Central memory CD8-positive, alpha-beta T cell (primary cell): ENCODE measurements around the gene MMAB.

Experiments
- ATAC-seq: fragments of 150-1000 bp; cut with Tn5 transposase; replicated peaks from 2 replicates; pipeline ENCODE4 v1.10.0; 2022; ENCODE audit warnings: mild to moderate bottlenecking, moderate FRiP score, moderate number of reproducible peaks; ENCODE audit not compliant: poor library complexity, severe bottlenecking; ENCODE audit errors: extremely low read depth
- DNase-seq, 2 donors: peaks; one replicate each; pipeline ENCODE4 v3.0.0; 2021; ENCODE audit warnings: low spot score in 2 of 2
- H3K27ac Mint-ChIP-seq: one replicate; pipeline ENCODE4 v1.8.0; 2022; ENCODE audit warnings: low read depth, mild to moderate bottlenecking, moderate library complexity, mixed read lengths
- H3K27me3 Mint-ChIP-seq: one replicate; pipeline ENCODE4 v1.8.0; 2022; ENCODE audit warnings: mixed read lengths
- H3K36me3 Mint-ChIP-seq: one replicate; pipeline ENCODE4 v1.8.0; 2022; ENCODE audit warnings: mild to moderate bottlenecking, moderate library complexity, mixed read lengths; ENCODE audit not compliant: insufficient read depth
- H3K4me1 Mint-ChIP-seq: one replicate; pipeline ENCODE4 v1.8.0; 2022; ENCODE audit warnings: mixed read lengths
- H3K4me3 Mint-ChIP-seq: one replicate; pipeline ENCODE4 v1.8.0; 2022; ENCODE audit warnings: mild to moderate bottlenecking, moderate library complexity, mixed read lengths
- H3K9me3 Mint-ChIP-seq: one replicate; pipeline ENCODE4 v1.8.0; 2022; ENCODE audit warnings: mixed read lengths

Gene MMAB

DNA sequence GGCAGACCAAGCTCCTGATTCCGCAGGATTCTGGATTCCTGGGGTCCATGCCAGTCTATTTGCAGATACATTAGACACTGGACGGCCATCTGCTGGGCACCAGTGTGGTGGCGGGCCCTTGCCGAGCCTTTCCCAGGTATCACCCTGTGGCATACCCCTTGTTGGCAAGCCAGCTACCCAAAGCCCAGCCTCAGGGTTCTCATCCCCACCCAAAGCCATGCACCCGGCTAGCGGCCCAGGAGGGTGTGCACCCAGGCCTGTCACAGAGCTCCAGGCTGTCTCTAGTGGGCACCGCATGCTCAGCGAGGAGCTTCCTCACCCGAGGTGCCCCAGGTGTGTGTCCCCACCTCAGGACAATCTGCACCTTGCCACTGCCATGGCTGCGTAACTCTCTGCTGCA is 13.7 kb downstream of the MMAB start:
- H3K36me3 Mint-ChIP-seq, result peaks cover 5% of the 10 kb centered on the region
- no peak for DNase-seq
- H3K27ac Mint-ChIP-seq, result no peak overlapping the region
- no peak for ATAC-seq
- H3K4me1 Mint-ChIP-seq, result no peaks in the 10 kb centered on the region
- H3K9me3 Mint-ChIP-seq, result no peaks in the 10 kb centered on the region
- no peak overlapping the region for H3K4me3 Mint-ChIP-seq
- no peaks in the 10 kb centered on the region for H3K27me3 Mint-ChIP-seq

DNA sequence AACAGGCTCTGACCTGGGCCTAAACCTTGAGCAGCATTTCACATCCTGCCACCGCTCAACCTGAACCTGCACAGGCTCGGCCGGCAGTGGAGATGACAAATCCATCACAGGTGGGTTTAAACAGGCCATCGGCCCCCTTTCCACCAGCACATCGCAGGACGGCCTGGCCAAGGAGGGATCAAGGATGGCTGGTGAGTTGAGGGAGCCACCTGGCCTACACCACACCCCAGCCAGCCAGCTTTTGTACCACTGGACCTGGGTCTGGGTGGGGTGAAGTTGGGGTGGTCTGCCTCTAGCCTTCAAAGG is 14.2 kb downstream of the MMAB start:
- no peak overlapping the region for H3K4me3 Mint-ChIP-seq
- no peaks in the 10 kb centered on the region for H3K4me1 Mint-ChIP-seq
- H3K9me3 Mint-ChIP-seq, result no peaks in the 10 kb centered on the region
- DNase-seq, result no peak
- no peak for ATAC-seq
- H3K27me3 Mint-ChIP-seq, result no peaks in the 10 kb centered on the region
- H3K36me3 Mint-ChIP-seq, result peaks cover 5% of the 10 kb centered on the region
- H3K27ac Mint-ChIP-seq, result no peak overlapping the region

GRCh38 chr12:109558374-109559199 is 14.7 kb downstream of the MMAB start:
- no peak overlapping the region for H3K27ac Mint-ChIP-seq
- H3K36me3 Mint-ChIP-seq, result peaks cover 3% of the 10 kb centered on the region
- no peak for DNase-seq
- H3K9me3 Mint-ChIP-seq, result no peaks in the 10 kb centered on the region
- H3K27me3 Mint-ChIP-seq, result no peaks in the 10 kb centered on the region
- no peak for ATAC-seq
- no peaks in the 10 kb centered on the region for H3K4me1 Mint-ChIP-seq
- H3K4me3 Mint-ChIP-seq, result no peak overlapping the region

GRCh38 chr12:109557805-109558204 is 15.5 kb downstream of the MMAB start:
- no peaks in the 10 kb centered on the region for H3K9me3 Mint-ChIP-seq
- H3K27me3 Mint-ChIP-seq, result no peaks in the 10 kb centered on the region
- no peak for ATAC-seq
- H3K27ac Mint-ChIP-seq, result no peak overlapping the region
- H3K4me3 Mint-ChIP-seq, result no peak overlapping the region
- peaks cover 2% of the 10 kb centered on the region for H3K36me3 Mint-ChIP-seq
- H3K4me1 Mint-ChIP-seq, result no peaks in the 10 kb centered on the region
- DNase-seq, result no peak

- ATAC-seq (no peak), DNase-seq (no peak)
- no peaks in the 10 kb centered on the region for H3K27me3 Mint-ChIP-seq
- H3K27ac Mint-ChIP-seq, result no peak overlapping the region
- H3K4me3 Mint-ChIP-seq, result no peak overlapping the region
- H3K9me3 Mint-ChIP-seq, result no peaks in the 10 kb centered on the region
- peaks cover 5% of the 10 kb centered on the region for H3K4me1 Mint-ChIP-seq
- H3K36me3 Mint-ChIP-seq, result peaks cover 2% of the 10 kb centered on the region
Observed at GRCh38 chr12:109557200-109557599, 16.1 kb downstream of the MMAB start.

DNA sequence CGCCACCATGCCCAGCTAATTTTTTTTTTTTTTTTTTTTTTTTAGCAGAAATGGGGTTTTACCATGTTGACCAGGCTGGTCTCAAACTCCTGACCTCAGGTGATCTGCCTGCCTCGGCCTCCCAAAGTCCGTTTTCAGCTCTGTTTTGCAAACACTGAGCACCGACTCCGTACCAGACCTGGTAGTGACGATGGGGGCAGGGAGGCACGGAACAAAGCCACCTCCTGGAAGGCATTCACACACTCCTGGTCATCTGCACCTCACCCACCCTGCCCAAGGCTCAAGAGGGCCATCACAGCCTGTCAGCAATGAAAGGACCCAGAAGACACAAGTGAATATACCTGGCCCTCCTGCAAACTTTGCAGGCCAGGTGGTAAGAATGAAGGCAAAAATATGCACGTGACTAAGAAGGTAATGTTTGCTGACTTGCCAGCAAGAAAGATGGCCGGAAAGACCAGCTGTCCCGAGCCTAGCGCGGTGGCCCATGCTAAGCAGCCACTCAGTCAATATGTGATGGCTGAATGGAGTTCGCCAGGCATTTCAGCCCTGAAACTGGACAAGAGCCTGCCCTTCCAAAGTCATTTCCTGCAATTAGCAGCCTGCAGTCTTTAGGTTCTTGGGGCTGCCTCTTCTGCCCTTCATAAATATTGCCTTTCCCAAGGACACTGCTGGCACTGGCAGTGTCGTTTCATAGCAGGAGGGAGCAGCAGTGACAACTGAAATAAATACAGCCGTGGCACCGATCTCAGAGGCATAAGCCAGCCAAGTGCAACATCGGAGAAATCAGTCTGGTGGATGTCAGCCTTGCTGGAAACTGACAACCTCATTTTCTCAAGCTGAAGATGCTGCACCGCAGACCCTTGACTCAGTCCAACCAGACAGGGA is 17.6 kb downstream of the MMAB start:
- H3K27me3 Mint-ChIP-seq, result no peaks in the 10 kb centered on the region
- H3K4me1 Mint-ChIP-seq, result peaks cover 5% of the 10 kb centered on the region

DNA sequence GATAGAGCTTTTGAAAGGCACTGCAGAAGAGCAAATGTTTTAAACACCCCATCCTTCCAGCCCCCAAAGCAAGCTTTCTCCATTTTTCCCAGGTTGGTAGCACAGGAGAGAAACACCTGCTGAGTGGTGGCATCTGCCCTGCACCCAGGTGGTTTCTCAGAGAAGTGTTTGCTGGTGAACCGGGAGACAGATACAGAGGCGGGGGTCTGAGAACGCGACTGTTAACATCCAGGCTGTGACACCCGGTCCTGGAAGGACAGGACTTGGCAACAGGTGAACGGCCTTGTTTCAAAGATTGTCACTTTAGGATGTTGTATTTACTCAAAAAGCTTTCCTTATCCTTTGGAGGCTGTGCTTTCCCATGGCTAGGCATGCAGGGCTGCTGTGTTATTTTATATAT is 18.5 kb downstream of the MMAB start:
- peaks cover 7% of the 10 kb centered on the region for H3K4me1 Mint-ChIP-seq
- no peak overlapping the region for H3K27ac Mint-ChIP-seq
- ATAC-seq (no peak), DNase-seq (no peak)
- no peaks in the 10 kb centered on the region for H3K9me3 Mint-ChIP-seq
- peaks cover 2% of the 10 kb centered on the region for H3K36me3 Mint-ChIP-seq
- H3K27me3 Mint-ChIP-seq, result peaks cover 4% of the 10 kb centered on the region
- no peak overlapping the region for H3K4me3 Mint-ChIP-seq

More for the DNA sequence above, 17.6 kb downstream of the MMAB start:
- DNase-seq, result no peak
- H3K36me3 Mint-ChIP-seq, result peaks cover 2% of the 10 kb centered on the region
- H3K9me3 Mint-ChIP-seq, result no peaks in the 10 kb centered on the region
- ATAC-seq, result no peak
- H3K4me3 Mint-ChIP-seq, result no peak overlapping the region
- no peak overlapping the region for H3K27ac Mint-ChIP-seq

GRCh38 chr12:109553906-109554500 is 19.3 kb downstream of the MMAB start:
- DNase-seq, result no peak
- no peak for ATAC-seq
- Mint-ChIP-seq H3K36me3 (peaks cover 2% of the 10 kb centered on the region), H3K27me3 (peaks cover 8% of the 10 kb centered on the region), H3K4me1 (peaks cover 11% of the 10 kb centered on the region), H3K27ac (peak overlapping the region; percentile 73), H3K4me3 (no peak overlapping the region), H3K9me3 (no peaks in the 10 kb centered on the region)

DNA sequence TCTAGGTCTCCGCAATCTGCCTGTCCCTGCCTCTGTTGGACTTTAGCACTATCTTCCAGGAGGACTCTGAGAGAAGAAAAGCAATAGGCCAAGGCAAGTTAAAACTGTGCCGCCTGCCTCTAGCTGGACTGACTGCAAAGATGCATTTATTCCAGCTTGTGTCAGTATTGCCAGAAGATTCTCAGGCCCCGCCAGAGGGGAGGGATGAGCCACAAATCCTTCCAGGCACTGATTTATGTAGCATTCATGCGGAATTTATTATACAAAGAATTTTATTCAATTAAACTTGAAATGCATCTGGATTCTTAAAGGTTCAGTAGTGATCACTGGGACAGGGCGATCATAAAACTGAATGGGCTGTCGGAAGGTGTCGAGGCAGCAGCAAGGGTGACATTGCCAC is 19.8 kb downstream of the MMAB start:
- Mint-ChIP-seq H3K36me3 (peaks cover 2% of the 10 kb centered on the region), H3K9me3 (no peaks in the 10 kb centered on the region), H3K4me3 (no peak overlapping the region), H3K27me3 (peaks cover 11% of the 10 kb centered on the region), H3K27ac (peak overlapping the region; percentile 73), H3K4me1 (peaks cover 11% of the 10 kb centered on the region)
- DNase-seq (no peak), ATAC-seq (no peak)

DNA sequence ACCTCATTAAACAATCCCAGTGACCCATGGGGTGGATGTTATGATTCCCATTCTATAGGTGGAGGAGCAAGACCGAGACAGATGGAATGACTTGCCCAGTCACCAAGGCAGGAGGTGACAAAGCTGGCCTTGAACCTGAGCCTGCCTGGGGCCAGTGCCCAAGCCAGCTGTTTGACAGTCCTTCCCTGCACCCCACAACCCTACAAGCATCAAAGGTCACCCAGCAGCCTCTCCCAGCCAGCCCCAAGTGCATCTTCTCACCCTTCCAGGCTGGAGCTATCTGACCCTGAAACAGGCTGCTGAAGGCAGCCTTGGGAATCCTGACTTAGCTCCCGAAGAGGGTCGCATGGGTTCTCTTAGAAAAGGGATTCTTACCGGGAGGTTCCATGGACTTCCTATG is 20.3 kb downstream of the MMAB start:
- Mint-ChIP-seq H3K4me1 (peaks cover 11% of the 10 kb centered on the region), H3K36me3 (peaks cover 2% of the 10 kb centered on the region), H3K27me3 (peaks cover 16% of the 10 kb centered on the region), H3K4me3 (no peak overlapping the region), H3K27ac (no peak overlapping the region), H3K9me3 (no peaks in the 10 kb centered on the region)
- no peak for DNase-seq
- ATAC-seq, result no peak

DNA sequence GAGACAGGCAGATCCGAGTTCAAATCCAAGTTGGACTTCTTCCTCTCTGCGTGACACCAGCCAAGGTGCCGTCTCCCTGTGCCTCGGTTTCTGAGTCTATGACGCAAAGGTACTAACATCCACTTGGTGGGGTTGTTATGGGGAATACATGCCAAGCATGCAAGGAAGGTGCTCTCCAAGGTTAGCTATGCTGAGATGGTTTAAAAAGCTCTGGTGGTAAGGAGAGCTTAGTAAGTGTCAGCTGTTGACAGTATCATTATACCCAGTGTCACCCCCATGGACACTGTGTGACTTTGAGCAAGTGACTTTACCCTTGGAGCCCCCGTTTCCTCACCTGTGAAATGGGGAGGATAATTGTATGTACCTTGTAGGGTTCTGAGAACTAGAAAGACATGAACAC is 22.2 kb downstream of the MMAB start:
- Mint-ChIP-seq H3K4me1 (peaks cover 19% of the 10 kb centered on the region), H3K27me3 (peaks cover 27% of the 10 kb centered on the region), H3K27ac (no peak overlapping the region), H3K4me3 (no peak overlapping the region), H3K36me3 (no peaks in the 10 kb centered on the region), H3K9me3 (no peaks in the 10 kb centered on the region)
- DNase-seq (no peak), ATAC-seq (no peak)

DNA sequence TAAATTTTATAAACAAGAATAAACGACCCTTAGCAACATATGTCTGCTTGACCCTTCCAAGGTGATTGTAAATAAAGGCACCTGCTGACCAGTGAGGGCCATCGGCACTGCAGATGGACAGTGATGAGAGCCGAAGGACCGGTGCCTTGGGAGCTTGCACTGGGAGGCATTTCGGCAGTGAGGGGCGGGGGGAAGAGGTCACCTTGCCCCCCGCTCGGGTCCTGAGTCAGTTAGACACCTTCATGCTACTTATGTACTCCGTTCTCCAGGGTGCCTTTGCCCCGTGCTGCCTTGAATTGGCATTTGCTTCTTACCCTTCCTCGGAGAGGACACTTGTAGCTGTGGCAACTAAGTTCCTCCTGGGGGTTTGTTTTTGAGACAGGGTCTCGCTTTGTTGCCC is 23.0 kb downstream of the MMAB start:
- no peak overlapping the region for H3K4me3 Mint-ChIP-seq
- peaks cover 25% of the 10 kb centered on the region for H3K4me1 Mint-ChIP-seq
- no peak for ATAC-seq
- H3K9me3 Mint-ChIP-seq, result no peaks in the 10 kb centered on the region
- H3K27me3 Mint-ChIP-seq, result peaks cover 27% of the 10 kb centered on the region
- no peaks in the 10 kb centered on the region for H3K36me3 Mint-ChIP-seq
- no peak for DNase-seq
- no peak overlapping the region for H3K27ac Mint-ChIP-seq
